GM19035 (cell line): Measurements from ENCODE around the gene ANKMY1.

Experiments used
- ATAC-seq: cut with Tn5 transposase; IDR thresholded peaks from one replicate; pipeline ENCODE4 v1.9.1; 2021; ENCODE audit not compliant: unreplicated experiment

The ANKMY1 gene

DNA sequence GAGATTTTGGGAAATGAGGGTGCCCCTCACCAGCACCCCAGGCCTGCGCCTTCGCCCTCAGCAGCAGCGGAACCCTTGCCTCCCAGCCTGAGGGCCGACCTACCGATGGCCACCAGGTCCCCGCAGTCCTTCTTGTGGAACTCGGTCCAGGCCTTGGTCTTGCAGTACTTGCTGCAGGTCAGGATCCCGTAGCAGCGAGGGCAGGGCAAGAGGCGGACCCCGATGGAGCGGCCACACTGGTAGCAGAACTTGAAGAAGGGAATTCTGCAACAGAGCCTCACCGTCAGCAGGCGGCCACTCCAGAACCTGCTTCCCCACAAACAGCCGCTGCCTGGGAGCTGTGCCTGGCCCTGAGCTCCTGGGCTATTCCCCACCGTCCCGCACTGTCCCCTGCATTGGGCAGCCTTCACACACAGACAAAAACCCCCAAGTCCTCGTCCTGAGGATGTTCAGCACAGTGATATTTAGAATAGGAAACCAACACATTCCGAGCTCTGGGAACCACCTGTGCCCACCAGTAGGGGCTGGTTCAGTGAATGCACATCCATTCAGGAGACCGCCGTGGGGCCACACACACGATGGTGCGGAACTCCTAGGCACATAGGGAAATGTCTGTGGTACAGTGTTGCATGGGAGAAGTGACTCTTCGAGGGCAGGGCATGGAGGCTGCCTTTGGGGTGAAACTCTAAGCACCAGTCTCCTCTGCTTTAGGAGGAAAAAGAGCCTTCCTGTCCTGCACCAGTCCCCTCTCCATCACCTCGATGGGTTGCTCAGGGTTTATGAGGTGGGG, 76.8 kb downstream of the ANKMY1 start:
- ATAC-seq, result no peak

DNA sequence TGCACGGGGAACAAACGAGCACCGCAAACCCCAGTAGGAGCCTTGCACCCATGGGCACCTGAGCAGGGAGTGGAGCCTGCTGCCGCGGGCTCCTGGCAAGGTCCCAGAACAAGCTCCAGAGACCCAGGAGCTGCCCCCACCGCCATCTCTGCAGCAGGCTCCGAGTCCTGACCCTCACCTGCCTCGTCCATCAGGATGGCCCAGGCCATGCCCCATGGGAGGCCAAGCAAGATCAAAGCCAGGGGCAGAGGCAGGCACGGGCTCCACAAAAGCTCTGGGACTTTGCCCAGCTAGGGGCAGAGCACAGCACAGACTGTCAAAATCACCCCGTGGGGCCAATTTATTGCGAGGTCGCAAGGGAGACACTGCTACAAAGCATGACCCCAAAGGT, 78.7 kb downstream of the ANKMY1 start:
- ATAC-seq, result no peak

DNA sequence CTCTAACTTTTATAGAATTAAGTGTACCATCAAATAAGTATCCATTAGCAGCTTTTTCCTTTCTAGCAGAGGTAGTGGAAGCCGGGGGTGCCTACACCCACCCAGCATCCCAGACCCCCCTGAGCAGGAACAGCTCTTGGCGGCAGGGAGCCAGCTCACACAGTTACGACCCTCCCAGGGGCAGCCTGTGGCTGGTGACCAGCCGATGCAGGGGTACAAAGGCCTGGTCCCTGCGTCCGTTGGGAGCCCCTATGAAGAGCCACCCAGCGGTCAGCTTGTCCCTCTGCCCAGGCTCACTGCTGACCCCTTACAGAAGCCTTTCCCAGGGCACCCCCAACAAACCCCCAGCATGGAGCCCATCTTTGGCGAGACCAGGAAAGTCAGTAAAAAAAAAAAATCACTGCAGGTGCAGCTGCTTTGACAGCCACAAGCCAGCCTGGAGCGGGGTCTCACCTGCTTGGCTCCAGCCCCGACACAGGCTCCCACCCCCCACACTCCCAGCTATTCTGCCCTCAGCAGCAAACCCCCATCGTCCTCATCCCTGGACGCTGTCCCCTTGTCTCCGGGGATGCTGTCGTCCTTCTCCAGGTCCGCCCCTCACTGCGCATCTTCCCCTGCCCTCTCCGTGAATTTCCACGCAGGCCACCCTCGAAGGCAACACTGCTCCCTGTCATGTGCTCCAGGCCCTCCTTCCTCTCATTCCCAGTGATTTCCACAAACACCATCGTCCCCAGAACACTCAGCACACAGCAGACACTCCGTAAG, 79.3 kb downstream of the ANKMY1 start:
- no peak for ATAC-seq

DNA sequence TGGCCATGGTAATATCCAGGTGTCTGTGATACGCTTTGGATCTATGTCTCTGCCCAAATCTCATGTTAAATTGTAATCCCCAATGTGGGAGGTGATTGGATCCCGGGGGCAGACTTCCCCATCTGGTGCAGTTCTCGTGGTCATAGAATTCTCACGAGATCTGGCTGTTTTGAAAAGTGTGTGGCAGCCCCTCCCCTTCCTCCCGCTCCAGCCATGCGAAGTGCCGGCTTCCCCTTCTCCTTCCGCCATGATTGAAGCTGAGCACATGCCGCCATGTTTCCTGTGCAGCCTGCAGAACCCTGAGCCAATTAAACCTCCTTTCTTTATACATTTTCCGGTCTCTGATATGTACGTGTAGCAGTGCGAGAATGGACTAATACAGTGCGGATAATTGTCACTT, 79.9 kb downstream of the ANKMY1 start:
- no peak for ATAC-seq

DNA sequence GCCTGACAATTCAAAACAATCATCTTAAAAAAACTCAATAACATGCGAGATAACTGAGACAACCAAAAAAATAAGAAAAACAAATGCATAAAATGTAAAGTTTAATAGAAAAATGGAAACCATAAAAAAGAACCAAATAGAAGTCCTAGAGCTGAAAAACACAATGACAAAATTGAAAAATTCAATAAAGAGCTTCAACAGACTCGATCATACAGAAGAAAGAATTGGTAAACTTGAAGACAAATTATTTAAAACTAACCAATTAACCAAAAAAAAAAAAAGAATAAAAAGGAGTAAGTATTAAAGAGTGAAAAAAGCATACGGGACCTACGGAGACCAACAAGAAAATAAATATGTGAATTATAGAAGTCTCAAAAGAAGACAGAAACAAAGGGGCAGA, 84.6 kb downstream of the ANKMY1 start:
- ATAC-seq, result no peak

DNA sequence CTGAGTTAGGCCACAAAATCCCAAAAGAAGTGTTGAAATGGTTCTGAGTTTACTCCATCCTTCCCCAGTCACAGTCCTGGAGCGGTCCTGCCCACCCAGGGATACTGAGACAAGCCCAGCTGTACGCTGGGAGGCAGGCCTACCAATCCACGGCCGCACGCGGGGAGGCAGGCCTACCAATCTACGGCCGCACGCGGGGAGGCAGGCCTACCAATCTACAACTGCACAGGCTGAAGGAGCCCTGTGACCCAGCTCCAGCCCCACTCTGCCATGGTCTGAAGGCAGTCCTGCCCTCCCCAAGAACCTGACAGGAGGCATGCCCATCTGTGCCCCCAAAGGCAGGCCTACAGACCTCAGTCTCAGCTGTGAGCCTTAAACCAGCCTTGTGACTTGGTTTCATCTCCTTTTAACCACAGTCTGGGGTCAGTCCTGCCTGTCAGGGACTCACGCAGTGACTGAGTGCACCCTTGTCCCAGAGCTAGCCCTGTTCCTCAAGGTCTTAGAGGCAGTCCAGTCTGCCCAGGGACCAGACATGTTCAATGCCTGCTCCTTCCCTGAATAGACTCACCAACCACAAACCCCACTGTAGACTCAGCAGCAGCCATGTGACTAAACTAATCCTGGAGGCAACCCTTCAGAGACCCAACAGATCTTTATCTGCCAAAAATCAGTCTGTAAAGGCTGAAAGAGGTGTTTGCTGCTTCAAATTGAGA, 85.6 kb downstream of the ANKMY1 start:
- ATAC-seq, result no peak

DNA sequence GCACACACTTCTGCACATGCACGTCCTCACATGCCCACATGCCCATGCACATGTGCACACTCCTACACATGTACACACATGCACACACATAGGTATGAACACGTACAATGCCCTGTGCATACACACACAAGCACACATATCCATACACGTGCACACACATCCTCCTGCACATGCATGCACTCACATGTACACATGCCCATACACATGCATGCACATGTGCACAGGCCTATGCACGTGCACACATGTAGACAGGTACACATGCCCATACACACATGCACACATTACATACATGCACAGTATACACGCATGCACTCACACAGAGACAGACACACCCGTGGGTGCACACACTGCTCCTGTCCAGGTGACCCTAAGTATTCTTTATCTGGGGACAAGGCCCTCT, 88.0 kb downstream of the ANKMY1 start:
- ATAC-seq, result no peak

DNA sequence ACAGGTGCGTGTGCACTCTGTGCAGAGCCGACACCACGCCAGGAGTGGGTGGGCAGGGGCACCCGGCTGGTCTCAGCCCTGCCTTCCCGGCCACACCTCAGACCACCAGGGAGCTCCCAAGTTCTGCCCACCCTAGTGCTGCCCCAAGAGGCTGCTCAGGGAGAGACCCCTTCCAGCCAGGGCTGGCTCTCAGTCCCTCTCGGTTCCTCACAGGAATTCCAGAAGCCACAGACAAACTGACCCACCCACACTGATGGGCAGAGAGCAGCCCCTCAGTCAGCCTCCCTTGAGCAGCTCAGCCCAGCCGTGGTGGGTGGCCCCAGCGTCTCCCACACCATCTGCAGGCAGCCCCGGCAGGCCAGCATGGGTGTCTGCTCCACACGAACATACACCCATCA, 88.5 kb downstream of the ANKMY1 start:
- ATAC-seq, result no peak

DNA sequence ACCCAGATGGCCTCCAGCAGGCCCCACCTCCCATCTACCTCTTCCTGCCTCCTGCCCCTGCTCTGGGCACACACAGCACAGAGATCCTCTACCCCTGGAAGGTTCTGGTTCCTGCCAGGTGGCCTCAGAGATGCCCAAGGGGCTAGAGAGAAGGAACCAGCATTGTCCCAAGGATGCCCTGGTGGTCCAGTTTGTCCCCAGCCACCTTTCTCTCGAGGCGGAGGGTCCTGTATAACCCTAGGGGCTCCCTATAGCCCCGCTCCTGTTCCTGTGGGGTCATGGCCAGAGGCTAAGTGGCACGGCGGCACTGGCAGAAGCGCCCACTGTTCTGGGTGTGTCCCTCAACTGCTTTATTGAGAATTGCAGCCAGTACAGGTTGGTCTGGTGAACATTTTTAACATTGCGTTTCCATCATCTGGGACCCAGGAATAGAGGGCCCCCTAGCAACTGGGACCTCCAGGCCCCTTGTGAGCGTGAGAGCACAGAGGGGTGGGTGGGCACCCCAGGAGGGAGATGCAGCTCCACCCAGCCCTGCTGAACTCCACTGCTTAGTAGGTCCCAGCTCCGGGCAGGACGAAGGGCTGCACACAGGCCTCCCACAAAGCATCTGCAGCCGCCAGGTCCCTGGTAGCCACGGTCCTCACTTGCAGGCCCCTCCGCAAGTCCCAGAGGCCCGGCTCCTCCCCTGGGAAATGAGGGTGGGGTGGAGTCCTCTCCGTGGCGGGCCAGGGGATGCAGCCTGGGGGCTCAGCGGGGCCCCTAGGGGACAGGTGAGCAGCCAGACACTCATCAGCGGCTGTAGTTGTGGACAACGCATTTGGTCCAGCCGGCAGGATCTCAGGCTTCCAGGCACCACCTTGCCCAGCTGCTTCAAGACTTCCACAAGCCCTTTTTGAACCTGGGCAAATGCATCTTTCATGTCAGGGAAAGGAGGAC, 89.2 kb downstream of the ANKMY1 start:
- ATAC-seq, result no peak

DNA sequence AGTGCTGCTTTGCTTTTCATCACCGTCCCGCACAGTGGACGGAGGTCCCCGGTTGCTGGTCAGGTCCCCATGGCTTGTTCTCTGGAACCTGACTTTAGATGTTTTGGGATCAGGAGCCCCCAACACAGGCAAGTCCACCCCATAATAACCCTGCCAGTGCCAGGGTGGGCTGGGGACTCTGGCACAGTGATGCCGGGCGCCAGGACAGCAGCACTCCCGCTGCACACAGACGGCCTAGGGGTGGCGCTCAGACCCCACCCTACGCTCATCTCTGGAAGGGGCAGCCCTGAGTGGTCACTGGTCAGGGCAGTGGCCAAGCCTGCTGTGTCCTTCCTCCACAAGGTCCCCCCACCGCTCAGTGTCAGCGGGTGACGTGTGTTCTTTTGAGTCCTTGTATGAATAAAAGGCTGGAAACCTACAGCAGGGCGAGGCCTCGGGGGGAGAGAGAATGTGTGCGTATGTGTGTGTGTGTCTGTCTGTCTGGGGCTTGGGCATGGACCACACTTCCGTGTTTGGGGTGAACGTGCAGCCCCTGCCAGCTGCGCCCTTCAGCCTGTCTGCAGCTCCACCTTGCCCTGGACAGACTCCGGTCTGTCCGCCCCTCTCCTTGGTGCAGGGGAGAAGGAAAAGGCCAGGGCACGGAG, 90.0 kb downstream of the ANKMY1 start:
- ATAC-seq, result no peak

DNA sequence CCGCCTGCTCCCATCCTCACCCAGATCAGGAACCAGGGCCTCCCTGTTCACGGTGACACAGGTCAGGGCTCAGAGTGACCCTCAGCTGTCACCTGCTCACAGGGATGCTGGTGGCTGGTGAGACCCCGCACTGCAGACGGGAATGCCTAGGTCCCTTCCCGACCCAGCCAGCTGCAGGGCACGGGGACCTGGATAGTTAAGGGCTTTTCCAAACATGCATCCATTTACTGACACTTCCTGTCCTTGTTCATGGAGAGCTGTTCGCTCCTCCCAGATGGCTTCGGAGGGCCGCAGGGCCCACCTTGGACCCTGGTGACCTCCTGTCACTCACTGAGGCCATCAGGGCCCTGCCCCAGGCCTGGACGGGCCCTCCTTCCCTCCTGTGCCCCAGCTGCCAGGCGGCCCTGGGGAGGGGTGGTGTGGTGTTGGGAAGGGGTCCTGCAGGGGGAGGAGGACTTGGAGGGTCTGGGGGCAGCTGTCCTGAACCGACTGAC, 90.6 kb downstream of the ANKMY1 start:
- ATAC-seq, result no peak

DNA sequence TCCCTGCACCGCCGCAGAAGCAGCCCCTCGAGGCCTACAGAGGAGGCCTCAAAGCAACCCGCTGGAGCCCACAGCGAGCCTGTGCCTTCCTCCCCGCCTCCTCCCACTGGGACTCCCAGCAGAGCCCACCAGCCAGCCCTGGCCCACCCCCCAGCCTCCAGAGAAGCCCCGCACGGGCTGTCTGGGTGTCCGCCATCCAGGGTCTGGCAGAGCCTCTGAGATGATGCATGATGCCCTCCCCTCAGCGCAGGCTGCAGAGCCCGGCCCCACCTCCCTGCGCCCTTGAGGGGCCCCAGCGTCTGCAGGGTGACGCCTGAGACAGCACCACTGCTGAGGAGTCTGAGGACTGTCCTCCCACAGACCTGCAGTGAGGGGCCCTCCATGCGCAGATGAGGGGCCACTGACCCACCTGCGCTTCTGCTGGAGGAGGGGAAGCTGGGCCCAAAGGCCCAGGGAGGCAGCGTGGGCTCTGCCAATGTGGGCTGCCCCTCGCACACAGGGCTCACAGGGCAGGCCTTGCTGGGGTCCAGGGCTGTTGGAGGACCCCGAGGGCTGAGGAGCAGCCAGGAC, 91.1 kb downstream of the ANKMY1 start:
- no peak for ATAC-seq

DNA sequence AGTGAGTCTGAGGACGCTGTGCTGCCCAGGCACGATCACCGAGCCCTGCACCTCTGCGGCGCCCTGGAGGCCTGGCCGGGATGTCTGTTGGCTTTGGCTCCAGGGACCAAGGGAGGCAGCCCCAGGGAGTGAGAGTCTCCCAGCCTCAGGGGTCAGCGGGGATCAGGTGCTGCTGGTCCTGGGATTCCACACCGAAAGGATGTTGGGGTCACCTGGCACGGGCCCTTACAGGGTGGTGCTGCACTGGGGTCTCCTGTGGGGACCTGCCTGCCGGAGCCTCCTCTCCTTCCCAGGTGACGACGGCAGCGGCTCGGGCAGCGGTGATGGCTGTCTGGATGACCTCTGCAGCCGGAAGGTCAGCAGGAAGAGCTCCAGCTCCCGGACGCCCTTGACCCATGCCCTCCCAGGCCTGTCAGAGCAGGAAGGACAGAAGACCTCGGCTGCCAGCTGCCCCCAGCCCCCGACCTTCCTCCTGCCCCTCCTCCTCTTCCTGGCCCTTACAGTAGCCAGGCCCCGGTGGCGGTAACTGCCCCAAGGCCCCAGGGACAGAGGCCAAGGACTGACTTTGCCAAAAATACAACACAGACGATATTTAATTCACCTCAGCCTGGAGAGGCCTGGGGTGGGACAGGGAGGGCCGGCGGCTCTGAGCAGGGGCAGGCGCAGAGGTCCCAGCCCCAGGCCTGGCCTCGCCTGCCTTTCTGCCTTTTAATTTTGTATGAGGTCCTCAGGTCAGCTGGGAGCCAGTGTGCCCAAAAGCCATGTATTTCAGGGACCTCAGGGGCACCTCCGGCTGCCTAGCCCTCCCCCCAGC, 91.8 kb downstream of the ANKMY1 start:
- ATAC-seq, result no peak

DNA sequence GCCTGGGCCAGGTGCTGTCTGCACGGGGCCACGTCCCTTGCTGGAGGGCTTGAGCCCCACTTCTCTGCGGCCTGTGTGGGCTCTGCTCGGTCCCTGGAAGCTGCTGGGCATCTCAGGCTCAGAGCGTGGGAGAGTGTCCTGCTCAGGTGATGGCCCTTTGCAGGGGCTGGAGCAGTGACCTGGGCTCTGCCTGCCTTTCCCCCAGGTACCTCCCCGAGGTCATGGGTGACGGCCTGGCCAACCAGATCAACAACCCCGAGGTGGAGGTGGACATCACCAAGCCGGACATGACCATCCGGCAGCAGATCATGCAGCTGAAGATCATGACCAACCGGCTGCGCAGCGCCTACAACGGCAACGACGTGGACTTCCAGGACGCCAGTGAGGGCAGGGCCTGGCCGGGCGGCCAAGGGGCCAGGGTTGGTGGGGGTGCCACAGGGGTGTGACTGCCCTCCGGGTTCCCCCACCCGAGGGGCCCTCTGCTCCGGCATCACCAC, 92.5 kb downstream of the ANKMY1 start:
- no peak for ATAC-seq

DNA sequence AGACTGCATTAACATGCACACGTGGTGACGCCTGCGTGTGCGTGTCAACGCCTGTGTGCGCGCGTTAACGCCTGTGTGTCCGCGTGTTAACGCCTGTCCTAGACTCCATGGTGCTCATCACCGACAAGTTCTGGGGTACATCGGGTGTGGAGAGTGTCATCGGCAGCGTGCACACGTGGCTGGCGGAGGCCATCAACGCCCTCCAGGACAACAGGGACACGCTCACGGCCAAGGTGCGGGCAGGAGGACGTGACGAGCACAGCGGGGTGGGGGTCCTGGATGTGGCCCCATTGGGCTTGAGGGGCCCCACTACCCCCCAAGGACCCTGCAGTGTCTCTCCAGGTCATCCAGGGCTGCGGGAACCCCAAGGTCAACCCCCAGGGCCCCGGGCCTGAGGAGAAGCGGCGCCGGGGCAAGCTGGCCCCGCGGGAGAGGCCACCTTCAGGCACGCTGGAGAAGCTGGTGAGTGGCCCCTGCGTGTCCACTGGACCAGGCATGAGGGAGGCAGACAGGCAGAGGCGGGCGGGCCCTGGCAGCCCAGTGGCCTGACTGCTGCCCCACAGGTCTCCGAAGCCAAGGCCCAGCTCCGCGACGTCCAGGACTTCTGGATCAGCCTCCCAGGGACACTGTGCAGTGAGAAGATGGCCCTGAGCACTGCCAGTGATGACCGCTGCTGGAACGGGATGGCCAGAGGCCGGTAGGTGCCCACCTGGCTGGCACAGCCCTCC, 93.1 kb downstream of the ANKMY1 start:
- no peak for ATAC-seq

DNA sequence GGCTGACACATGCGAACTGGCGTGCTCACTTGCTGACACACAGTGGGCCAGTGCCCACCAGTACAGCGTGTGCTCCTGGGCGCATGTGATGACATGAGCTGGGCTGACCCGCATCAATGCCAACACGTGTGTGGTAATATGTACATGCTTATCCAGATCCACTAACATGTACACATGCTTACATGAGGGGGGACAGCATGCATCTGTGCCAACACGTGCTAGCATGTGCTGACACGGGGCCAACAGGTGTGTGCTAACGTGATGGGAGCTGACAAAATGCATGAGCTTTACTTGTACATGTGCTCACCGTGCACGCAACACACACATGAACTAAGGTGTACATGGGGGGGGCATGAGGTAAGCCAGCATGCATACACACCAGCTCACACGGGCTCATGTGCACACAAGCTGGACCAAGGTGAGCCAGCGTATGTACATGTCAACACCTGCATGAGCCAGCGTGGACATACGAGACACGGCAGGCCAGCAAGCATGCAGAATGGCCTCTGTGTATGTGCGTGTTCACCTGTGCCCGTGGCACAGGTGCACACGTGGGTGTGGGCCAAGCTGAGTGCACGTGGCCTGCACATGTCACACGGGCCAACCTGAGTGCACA, 93.8 kb downstream of the ANKMY1 start:
- no peak for ATAC-seq

DNA sequence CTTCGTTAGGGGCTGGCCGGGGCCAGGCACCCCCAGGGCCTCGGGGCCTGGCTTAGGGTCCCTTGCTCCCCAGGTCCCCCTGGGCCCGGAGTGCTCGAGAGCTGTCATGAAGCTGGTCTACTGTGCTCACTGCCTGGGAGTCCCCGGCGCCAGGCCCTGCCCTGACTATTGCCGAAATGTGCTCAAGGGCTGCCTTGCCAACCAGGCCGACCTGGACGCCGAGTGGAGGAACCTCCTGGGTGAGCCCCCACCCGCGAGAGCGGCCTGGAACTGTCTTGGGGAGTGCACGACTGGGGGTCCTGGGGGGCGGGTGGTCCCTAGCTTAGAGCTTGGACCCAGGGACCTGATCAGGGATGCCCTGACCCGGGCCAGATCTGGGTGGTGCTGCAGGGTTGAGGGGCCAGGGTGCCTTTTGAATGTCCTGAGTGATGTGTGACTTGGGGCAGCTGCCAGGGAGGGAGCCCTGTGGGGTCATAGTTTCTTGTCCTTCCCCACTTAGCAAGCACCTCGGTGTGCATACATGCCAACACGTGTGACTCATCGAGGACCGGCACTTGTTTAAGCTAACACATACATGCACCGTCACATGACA, 94.4 kb downstream of the ANKMY1 start:
- no peak for ATAC-seq
